Measurements from ENCODE around the gene CXCL12. TPM values are rescaled to one million over a fixed set of nuclear protein-coding genes. Genes with fewer than 3 reads are reported as not detected.

Gene CXCL12
- total RNA-seq, 1 experiment from 2014 or later, result 0.47 TPM

DNA sequence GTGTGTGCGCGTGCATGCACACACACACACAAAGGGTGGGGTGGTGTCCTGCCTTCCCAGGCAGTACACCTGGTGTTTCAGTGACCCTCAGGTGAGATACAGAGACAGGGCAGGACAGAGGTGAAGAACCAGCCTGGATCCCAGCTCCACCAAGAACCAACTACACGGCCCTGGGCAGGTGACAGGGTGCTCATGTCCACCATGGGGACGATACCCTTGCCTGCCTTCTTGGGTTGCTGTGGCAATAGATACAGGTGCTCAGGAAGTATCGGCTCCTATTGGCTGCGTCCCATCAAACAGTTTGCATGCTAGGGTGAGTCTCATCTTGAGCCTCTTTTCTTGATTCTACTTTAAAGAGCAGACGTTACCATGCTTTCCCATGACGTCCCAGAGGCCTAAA, 33.7 kb upstream of the CXCL12 start:
- no TSS peak for BruUV-seq (replicated peaks)
- Histone ChIP-seq H3K9me2 (ENCODE audit: insufficient read depth) (no peaks in the 10 kb centered on the region), H3K4me2 (ENCODE audit: low read length) (no peak overlapping the region), H4K20me1 (ENCODE audit: insufficient read depth) (no peaks in the 10 kb centered on the region), H2AFZ (ENCODE audit: low read depth, low read length, poor library complexity, severe bottlenecking) (no peak overlapping the region), H3K79me2 (ENCODE audit: insufficient read depth, low read length) (no peaks in the 10 kb centered on the region), H3K9ac (ENCODE audit: low read length) (no peak overlapping the region), H3K36me3 (ENCODE audit: control insufficient read depth in 1 of 2, insufficient read depth in 2 of 2, low read length in 2 of 2) (no peaks in the 10 kb centered on the region), H3K27me3 (ENCODE audit: insufficient read depth, low read length) (peaks cover 23% of the 10 kb centered on the region; the same call in 1 of the 2 replicates), H3K4me1 (ENCODE audit: control insufficient read depth in 1 of 2, insufficient read depth in 2 of 2, low read length in 2 of 2) (no peaks in the 10 kb centered on the region), H3K4me3 (replicated peaks in 1 of 2; ENCODE audit: low read depth in 1 of 2, low read length in 2 of 2) (no peak overlapping the region), H3K9me3 (ENCODE audit: control insufficient read depth in 1 of 2, insufficient read depth in 1 of 2, low read depth in 1 of 2, low read length in 2 of 2) (no peaks in the 10 kb centered on the region), H3K27ac (ENCODE audit: low read depth, low read length) (no peak overlapping the region)
- intact Hi-C loops (cut with micrococcal nuclease), result no loop called here
- DNase-seq (ENCODE audit: low read depth, low spot score) (no peak), ATAC-seq (no peak)
- TF ChIP-seq YY1 (IDR thresholded peaks at IDR 0.05; ENCODE audit: extremely low read depth, insufficient replicate concordance, low read depth, low read length) (no peak), ZFX (IDR thresholded peaks at IDR 0.05) (no peak), CEBPB (IDR thresholded peaks at IDR 0.05; ENCODE audit: low read depth) (no peak), EZH2 (IDR thresholded peaks at IDR 0.05) (no peak)
- TF ChIP-seq, protein P1, sequence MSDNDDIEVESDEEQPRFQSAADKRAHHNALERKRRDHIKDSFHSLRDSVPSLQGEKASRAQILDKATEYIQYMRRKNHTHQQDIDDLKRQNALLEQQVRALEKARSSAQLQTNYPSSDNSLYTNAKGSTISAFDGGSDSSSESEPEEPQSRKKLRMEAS (IDR thresholded peaks at IDR 0.05), result no peak
- ChIA-PET RAD21 (ENCODE audit: low non-redundant PET in 1 of 2, low total read pairs in 2 of 2, uncharacterized antibody in 2 of 2, unreplicated experiment in 2 of 2) (no interaction called here), POLR2A (no interaction called here), CTCF (no interaction called here)

DNA sequence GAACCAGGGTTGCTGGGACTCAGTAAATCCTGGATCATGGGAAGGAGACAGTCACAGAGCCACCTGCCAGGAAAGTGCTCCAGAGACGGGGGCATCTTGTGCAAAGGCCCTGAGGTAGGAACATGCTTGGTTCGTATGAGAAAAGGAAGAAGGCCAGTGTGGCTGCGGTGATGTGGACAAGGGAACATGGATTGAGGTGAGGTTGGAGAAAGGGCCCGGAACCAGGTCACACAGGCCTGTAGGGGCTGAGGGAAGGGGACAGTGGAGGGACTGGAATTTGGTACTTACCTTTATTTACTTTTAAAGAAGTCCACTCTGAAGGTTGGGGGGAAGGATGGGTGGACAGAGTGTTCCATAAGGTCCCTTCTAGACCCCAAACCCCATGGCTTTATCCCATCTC, 32.9 kb upstream of the CXCL12 start:
- RAD21 ChIA-PET (ENCODE audit: low non-redundant PET in 1 of 2, low total read pairs in 2 of 2, uncharacterized antibody in 2 of 2, unreplicated experiment in 2 of 2), result no interaction called here
- H3K36me3 ChIP-seq (ENCODE audit: control insufficient read depth in 1 of 2, insufficient read depth in 2 of 2, low read length in 2 of 2), result no peaks in the 10 kb centered on the region
- H3K27me3 ChIP-seq (ENCODE audit: insufficient read depth, low read length), result peaks cover 23% of the 10 kb centered on the region; the same call in 1 of the 2 replicates
- H3K4me3 ChIP-seq (replicated peaks in 1 of 2; ENCODE audit: low read depth in 1 of 2, low read length in 2 of 2), result no peak overlapping the region
- no peak overlapping the region for H2AFZ ChIP-seq (ENCODE audit: low read depth, low read length, poor library complexity, severe bottlenecking)
- no peak for TF ChIP-seq SP1 (IDR thresholded peaks at IDR 0.05; ENCODE audit: low read depth)
- TF ChIP-seq EZH2 (IDR thresholded peaks at IDR 0.05), result no peak
- TF ChIP-seq, protein P2, sequence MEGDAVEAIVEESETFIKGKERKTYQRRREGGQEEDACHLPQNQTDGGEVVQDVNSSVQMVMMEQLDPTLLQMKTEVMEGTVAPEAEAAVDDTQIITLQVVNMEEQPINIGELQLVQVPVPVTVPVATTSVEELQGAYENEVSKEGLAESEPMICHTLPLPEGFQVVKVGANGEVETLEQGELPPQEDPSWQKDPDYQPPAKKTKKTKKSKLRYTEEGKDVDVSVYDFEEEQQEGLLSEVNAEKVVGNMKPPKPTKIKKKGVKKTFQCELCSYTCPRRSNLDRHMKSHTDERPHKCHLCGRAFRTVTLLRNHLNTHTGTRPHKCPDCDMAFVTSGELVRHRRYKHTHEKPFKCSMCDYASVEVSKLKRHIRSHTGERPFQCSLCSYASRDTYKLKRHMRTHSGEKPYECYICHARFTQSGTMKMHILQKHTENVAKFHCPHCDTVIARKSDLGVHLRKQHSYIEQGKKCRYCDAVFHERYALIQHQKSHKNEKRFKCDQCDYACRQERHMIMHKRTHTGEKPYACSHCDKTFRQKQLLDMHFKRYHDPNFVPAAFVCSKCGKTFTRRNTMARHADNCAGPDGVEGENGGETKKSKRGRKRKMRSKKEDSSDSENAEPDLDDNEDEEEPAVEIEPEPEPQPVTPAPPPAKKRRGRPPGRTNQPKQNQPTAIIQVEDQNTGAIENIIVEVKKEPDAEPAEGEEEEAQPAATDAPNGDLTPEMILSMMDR (IDR thresholded peaks at IDR 0.05 in 2 of 3, conservative IDR thresholded peaks at IDR 0.05 in 1 of 3; ENCODE audit: borderline replicate concordance in 1 of 3, insufficient read depth in 1 of 3, low read depth in 2 of 3, low read length in 2 of 3), result no peak
- no peak for TF ChIP-seq ZFX (IDR thresholded peaks at IDR 0.05)
- no peak for TF ChIP-seq REST (IDR thresholded peaks at IDR 0.05; ENCODE audit: low read depth)
- TF ChIP-seq, protein P3, sequence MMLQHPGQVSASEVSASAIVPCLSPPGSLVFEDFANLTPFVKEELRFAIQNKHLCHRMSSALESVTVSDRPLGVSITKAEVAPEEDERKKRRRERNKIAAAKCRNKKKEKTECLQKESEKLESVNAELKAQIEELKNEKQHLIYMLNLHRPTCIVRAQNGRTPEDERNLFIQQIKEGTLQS (IDR thresholded peaks at IDR 0.05), result no peak
- no peak for TF ChIP-seq POLR2AphosphoS5 (IDR thresholded peaks at IDR 0.05; ENCODE audit: low read depth, low read length)
- intact Hi-C loops (cut with micrococcal nuclease), result no loop called here
- no TSS peak for BruUV-seq (replicated peaks)
- no peaks in the 10 kb centered on the region for H3K79me2 ChIP-seq (ENCODE audit: insufficient read depth, low read length)
- H3K4me1 ChIP-seq (ENCODE audit: control insufficient read depth in 1 of 2, insufficient read depth in 2 of 2, low read length in 2 of 2), result no peaks in the 10 kb centered on the region
- H3K4me2 ChIP-seq (ENCODE audit: low read length), result no peak overlapping the region
- H3K9ac ChIP-seq (ENCODE audit: low read length), result no peak overlapping the region
- POLR2A ChIA-PET, result no interaction called here
- no peak for DNase-seq (ENCODE audit: low read depth, low spot score)
- H4K20me1 ChIP-seq (ENCODE audit: insufficient read depth), result no peaks in the 10 kb centered on the region
- H3K9me3 ChIP-seq (ENCODE audit: control insufficient read depth in 1 of 2, insufficient read depth in 1 of 2, low read depth in 1 of 2, low read length in 2 of 2), result no peaks in the 10 kb centered on the region
- CTCF ChIA-PET, result no interaction called here
- no peak overlapping the region for H3K27ac ChIP-seq (ENCODE audit: low read depth, low read length)
- H3K9me2 ChIP-seq (ENCODE audit: insufficient read depth), result no peaks in the 10 kb centered on the region
- no peak for ATAC-seq
